ENCODE measurements around the gene SMCHD1.
"Not testable (repeated sequence)": the region's sequence is repeated elsewhere in the genome, so short reads cannot be mapped to it uniquely, and the experiment has no call there.

Gene SMCHD1

GRCh38 chr18:2657788-2658458 is 2.4 kb downstream of the SMCHD1 start:
- DNase-seq (ENCODE audit: low read depth): no peak

GRCh38 chr18:2660849-2661248 is 5.3 kb downstream of the SMCHD1 start:
- DNase-seq (ENCODE audit: low read depth): not testable (repeated sequence)

- DNase-seq (ENCODE audit: low read depth): not testable (repeated sequence)
Measured at GRCh38 chr18:2662288-2662687, 6.8 kb downstream of the SMCHD1 start.

- no peak for DNase-seq (ENCODE audit: low read depth)
Measured at GRCh38 chr18:2662990-2663389, 7.5 kb downstream of the SMCHD1 start.

- DNase-seq (ENCODE audit: low read depth): no peak
Measured at GRCh38 chr18:2672410-2672809, 16.9 kb downstream of the SMCHD1 start.

GRCh38 chr18:2672872-2673271 is 17.3 kb downstream of the SMCHD1 start:
- no peak for DNase-seq (ENCODE audit: low read depth)

- DNase-seq (ENCODE audit: low read depth): not testable (repeated sequence)
Measured at GRCh38 chr18:2678933-2679332, 23.4 kb downstream of the SMCHD1 start.

- DNase-seq (ENCODE audit: low read depth): no peak
Measured at GRCh38 chr18:2680216-2680792, 24.8 kb downstream of the SMCHD1 start.

- DNase-seq (ENCODE audit: low read depth): no peak
Measured at GRCh38 chr18:2681993-2682603, 26.6 kb downstream of the SMCHD1 start.

GRCh38 chr18:2683055-2683454 is 27.5 kb downstream of the SMCHD1 start:
- no peak for DNase-seq (ENCODE audit: low read depth)

- no peak for DNase-seq (ENCODE audit: low read depth)
Measured at GRCh38 chr18:2686349-2686968, 30.9 kb downstream of the SMCHD1 start.

- DNase-seq (ENCODE audit: low read depth): no peak
Measured at GRCh38 chr18:2687390-2688001, 32.0 kb downstream of the SMCHD1 start.

- no peak for DNase-seq (ENCODE audit: low read depth)
Measured at GRCh38 chr18:2692508-2692907, 37.0 kb downstream of the SMCHD1 start.

- DNase-seq (ENCODE audit: low read depth): no peak
Measured at GRCh38 chr18:2697184-2697583, 41.7 kb downstream of the SMCHD1 start.

GRCh38 chr18:2699001-2699400 is 43.5 kb downstream of the SMCHD1 start:
- no peak for DNase-seq (ENCODE audit: low read depth)

- no peak for DNase-seq (ENCODE audit: low read depth)
Measured at GRCh38 chr18:2704541-2704940, 49.0 kb downstream of the SMCHD1 start.

GRCh38 chr18:2706903-2707302 is 51.4 kb downstream of the SMCHD1 start:
- no peak for DNase-seq (ENCODE audit: low read depth)

GRCh38 chr18:2707551-2708168 is 52.1 kb downstream of the SMCHD1 start:
- DNase-seq (ENCODE audit: low read depth): no peak

GRCh38 chr18:2709316-2709715 is 53.8 kb downstream of the SMCHD1 start:
- no peak for DNase-seq (ENCODE audit: low read depth)

GRCh38 chr18:2714140-2714539 is 58.6 kb downstream of the SMCHD1 start:
- DNase-seq (ENCODE audit: low read depth): no peak

- no peak for DNase-seq (ENCODE audit: low read depth)
Measured at GRCh38 chr18:2715990-2716389, 60.5 kb downstream of the SMCHD1 start.

Data from stimulated activated CD8-positive, alpha-beta memory T cell treated with anti-CD3 and anti-CD28 coated beads, Interleukin-12 subunit alpha, Interleukin-12 subunit beta, amount 100 ng/mL, for 1 hour (primary cell).